Activated CD8-positive, alpha-beta T cell treated with anti-CD3 and anti-CD28 coated beads for 36 hours (primary cell): ENCODE results near the gene NCKAP1. TPM values are rescaled to one million over a fixed set of nuclear protein-coding genes. Genes with fewer than 3 reads are reported as not detected.

ENCODE experiments used
- ATAC-seq: fragments of 200-7000 bp; cut with Tn5 transposase; one replicate; pipeline ENCODE4 v1.10.0; 2021; ENCODE audit warnings: mild to moderate bottlenecking, moderate library complexity
- CTCF ChIA-PET: fragments of 350-600 bp; sonication (Branson Sonifier 250); formaldehyde crosslinking; loops from one replicate; lab custom pipeline; 2021; ENCODE audit warnings: antibody characterized with exemption; lab: Charles Lee
- POLR2A ChIA-PET: fragments of 350-600 bp; sonication (Branson Sonifier 250); formaldehyde crosslinking; loops from one replicate; lab custom pipeline; 2021; ENCODE audit warnings: antibody characterized with exemption; lab: Charles Lee
- DNase-seq: peaks from one replicate; pipeline ENCODE4 v3.0.0-alpha.2; 2020
- H3K27ac Mint-ChIP-seq: one replicate; pipeline ENCODE4 v1.8.0; 2021; ENCODE audit warnings: mild to moderate bottlenecking, mixed read lengths
- H3K27me3 Mint-ChIP-seq: one replicate; pipeline ENCODE4 v1.8.0; 2021; ENCODE audit warnings: mixed read lengths
- H3K36me3 Mint-ChIP-seq: one replicate; pipeline ENCODE4 v1.8.0; 2021; ENCODE audit warnings: low read depth, mixed read lengths
- H3K4me1 Mint-ChIP-seq: one replicate; pipeline ENCODE4 v1.8.0; 2021; ENCODE audit warnings: low read depth, mixed read lengths
- H3K4me3 Mint-ChIP-seq: one replicate; pipeline ENCODE4 v1.8.0; 2021; ENCODE audit warnings: mild to moderate bottlenecking, moderate library complexity, mixed read lengths
- H3K9me3 Mint-ChIP-seq: one replicate; pipeline ENCODE4 v1.8.0; 2021; ENCODE audit warnings: mixed read lengths
- CTCF ChIP-seq: fragments of 200-600 bp; IDR thresholded peaks from one replicate; pipeline ENCODE4 v1.8.0; 2022; ENCODE audit warnings: antibody characterized with exemption, mild to moderate bottlenecking
- intact Hi-C: fragments of 100-400 bp; cut with micrococcal nuclease; formaldehyde crosslinking; loops from one replicate; pipeline ENCODE4 v1.10.0; 2022
- total RNA-seq, 2 experiments: library from RNA; stranded (reverse); gene quantifications; one replicate each; pipeline ENCODE4 v1.2.3, GENCODE V29; 2021

Gene NCKAP1
- total RNA-seq, 2 experiments from 2014 or later, result 3.1 to 3.9 TPM

DNA sequence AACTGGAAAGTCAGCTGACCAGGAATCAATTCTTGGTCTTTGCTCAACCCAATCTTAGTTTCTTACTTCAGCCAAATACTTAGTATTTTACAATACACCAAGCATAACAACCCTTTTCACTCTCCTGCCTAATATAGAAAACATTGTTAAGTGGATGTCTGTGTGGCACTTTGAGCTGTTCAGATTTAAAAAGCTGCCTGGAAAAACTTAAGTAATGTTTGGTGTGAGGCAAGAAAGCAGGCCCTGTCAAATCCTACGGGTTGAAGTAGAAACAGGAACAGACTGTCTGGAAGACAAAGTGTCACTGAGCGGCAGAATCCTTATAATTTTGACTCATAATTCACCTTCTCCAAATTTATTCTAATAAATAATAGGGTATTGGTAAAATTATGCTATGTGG is 134.7 kb downstream of the NCKAP1 start:
- no peak for TF ChIP-seq CTCF
- Mint-ChIP-seq H3K27me3 (no peaks in the 10 kb centered on the region), H3K4me1 (no peaks in the 10 kb centered on the region), H3K27ac (no peak overlapping the region), H3K9me3 (no peaks in the 10 kb centered on the region), H3K4me3 (no peak overlapping the region), H3K36me3 (no peaks in the 10 kb centered on the region)
- ChIA-PET POLR2A (no interaction called here), CTCF (no interaction called here)
- intact Hi-C loops, result no loop called here
- DNase-seq, result no peak
- ATAC-seq, result no peak

DNA sequence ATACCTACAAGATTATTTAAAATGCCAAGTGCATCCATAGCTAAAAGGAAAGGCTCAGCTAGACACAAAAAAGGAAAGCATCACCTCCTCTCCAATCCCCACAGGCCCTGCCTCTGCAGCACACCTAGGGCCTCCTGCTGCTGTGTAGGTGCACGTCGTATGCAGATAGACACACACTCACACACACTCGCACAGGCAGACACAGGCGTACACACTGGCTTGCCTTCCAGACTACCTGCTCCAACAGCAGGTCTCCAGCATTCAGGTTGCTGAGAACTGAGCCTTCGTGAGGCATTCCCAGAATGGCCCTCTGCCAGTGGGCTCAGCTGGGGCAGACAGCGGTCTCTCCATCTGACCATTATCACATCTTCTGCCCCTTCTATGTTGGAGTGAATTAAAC is 136.5 kb downstream of the NCKAP1 start:
- POLR2A ChIA-PET, result no interaction called here
- ATAC-seq (no peak), DNase-seq (no peak)
- Mint-ChIP-seq H3K27me3 (no peaks in the 10 kb centered on the region), H3K9me3 (no peaks in the 10 kb centered on the region), H3K36me3 (no peaks in the 10 kb centered on the region), H3K4me3 (no peak overlapping the region), H3K4me1 (no peaks in the 10 kb centered on the region), H3K27ac (no peak overlapping the region)
- CTCF ChIA-PET, result no interaction called here
- TF ChIP-seq CTCF, result no peak
- intact Hi-C loops, result no loop called here

DNA sequence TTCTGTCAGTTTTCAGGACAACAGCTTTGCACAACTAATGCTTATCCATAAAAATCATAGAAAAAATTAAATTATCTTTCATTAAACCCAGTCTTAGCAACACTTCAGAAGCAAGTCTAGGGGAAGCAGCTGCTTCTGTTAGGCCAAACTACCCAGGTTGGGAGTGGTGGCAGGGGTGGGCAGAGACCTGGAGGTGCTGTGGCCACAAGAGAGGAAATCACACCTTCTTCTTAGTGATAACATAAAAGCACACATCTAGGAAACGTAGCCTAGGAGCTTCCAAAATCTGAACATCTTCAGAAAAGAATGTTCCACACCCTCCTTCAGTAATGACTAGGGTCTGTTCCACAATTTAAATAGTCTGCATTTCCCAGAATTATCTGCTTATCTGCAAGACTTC is 139.5 kb downstream of the NCKAP1 start:
- H3K9me3 Mint-ChIP-seq, result no peaks in the 10 kb centered on the region
- no peak overlapping the region for H3K27ac Mint-ChIP-seq
- POLR2A ChIA-PET, result no interaction called here
- H3K36me3 Mint-ChIP-seq, result no peaks in the 10 kb centered on the region
- no peak for TF ChIP-seq CTCF
- no peaks in the 10 kb centered on the region for H3K27me3 Mint-ChIP-seq
- no peak for DNase-seq
- H3K4me3 Mint-ChIP-seq, result no peak overlapping the region
- intact Hi-C loops, result no loop called here
- no peaks in the 10 kb centered on the region for H3K4me1 Mint-ChIP-seq
- CTCF ChIA-PET, result no interaction called here
- no peak for ATAC-seq

DNA sequence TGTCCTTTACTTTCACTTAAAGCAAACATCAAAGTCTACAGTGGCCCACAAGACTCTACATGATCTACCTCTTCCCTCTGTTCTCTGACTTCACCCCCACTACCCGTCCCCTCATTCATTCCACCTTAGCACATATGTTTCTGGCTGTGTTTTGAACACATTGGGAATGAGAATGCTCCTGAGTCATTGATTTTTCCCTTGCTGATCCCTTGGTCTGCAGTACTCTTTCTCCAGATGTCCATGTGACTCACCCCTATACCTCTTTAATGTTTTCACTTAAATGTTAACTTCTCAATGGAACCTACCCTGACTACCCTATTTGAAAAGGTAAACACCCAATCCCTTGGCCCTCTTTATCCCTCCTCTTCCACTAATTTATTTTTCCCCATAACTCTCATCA is 141.1 kb downstream of the NCKAP1 start:
- H3K4me3 Mint-ChIP-seq, result no peak overlapping the region
- CTCF ChIA-PET, result no interaction called here
- intact Hi-C loops, result no loop called here
- no peak overlapping the region for H3K27ac Mint-ChIP-seq
- ATAC-seq (no peak), DNase-seq (no peak)
- POLR2A ChIA-PET, result no interaction called here
- no peak for TF ChIP-seq CTCF
- no peaks in the 10 kb centered on the region for H3K4me1 Mint-ChIP-seq
- H3K9me3 Mint-ChIP-seq, result no peaks in the 10 kb centered on the region
- H3K36me3 Mint-ChIP-seq, result no peaks in the 10 kb centered on the region
- H3K27me3 Mint-ChIP-seq, result no peaks in the 10 kb centered on the region

- ATAC-seq (no peak), DNase-seq (no peak)
- no peak overlapping the region for H3K4me3 Mint-ChIP-seq
- no peak overlapping the region for H3K27ac Mint-ChIP-seq
- no peaks in the 10 kb centered on the region for H3K4me1 Mint-ChIP-seq
- no peaks in the 10 kb centered on the region for H3K27me3 Mint-ChIP-seq
- no peaks in the 10 kb centered on the region for H3K36me3 Mint-ChIP-seq
- POLR2A ChIA-PET, result interaction anchor here (0.8 kb wide), 1 partner anchor 23 kb away, joined by 4 read pairs; no protein-coding TSS in a partner anchor
- intact Hi-C loops, result no loop called here
- CTCF ChIA-PET, result no interaction called here
- H3K9me3 Mint-ChIP-seq, result no peaks in the 10 kb centered on the region
- TF ChIP-seq CTCF, result no peak
Measured at GRCh38 chr2:182895798-182896197, 142.5 kb downstream of the NCKAP1 start.
